AG09309 (cell line): Measurements from ENCODE around the gene SPECC1L.
"Not testable (repeated sequence)": the region's sequence is repeated elsewhere in the genome, so short reads cannot be mapped to it uniquely, and the experiment has no call there.

Experiments used
- DNase-seq: peaks from one replicate; pipeline ENCODE4 v3.0.0-alpha.2; 2010; ENCODE audit warnings: low read depth
- H3K4me3 ChIP-seq: 2 replicates; pipeline ENCODE4 v1.5.1; 2011; ENCODE audit warnings: mild to moderate bottlenecking, low read depth, low read length, moderate library complexity; ENCODE audit not compliant: control insufficient read depth
- TF ChIP-seq, protein P1 (sequence below): IDR thresholded peaks from 2 replicates; pipeline ENCODE4 v1.5.1; 2011; ENCODE audit warnings: mild to moderate bottlenecking, low read depth, low read length, inconsistent platforms; ENCODE audit not compliant: insufficient read depth, control insufficient read depth; ENCODE audit errors: missing control alignments

The SPECC1L gene

DNA sequence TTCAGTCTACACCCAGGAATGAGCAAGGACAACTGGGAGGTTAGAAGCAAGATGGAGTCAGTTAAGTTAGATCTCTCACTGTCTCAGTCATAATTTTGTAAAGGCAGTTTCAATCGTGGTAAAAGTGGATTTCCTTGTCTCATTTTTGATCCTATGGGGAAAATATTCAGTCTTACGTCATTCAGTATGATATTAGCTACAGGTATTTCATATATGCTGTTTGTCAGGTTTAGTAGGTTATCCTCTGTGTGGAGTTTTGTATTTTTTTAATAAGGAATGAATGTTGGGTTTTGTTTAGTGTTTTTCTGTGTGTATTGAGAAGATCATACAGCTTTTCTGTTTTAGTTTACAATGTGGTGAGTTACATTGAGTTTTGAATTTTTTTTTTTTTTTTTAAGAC is 11.8 kb downstream of the SPECC1L start:
- DNase-seq, result no peak
- TF ChIP-seq, protein P1, sequence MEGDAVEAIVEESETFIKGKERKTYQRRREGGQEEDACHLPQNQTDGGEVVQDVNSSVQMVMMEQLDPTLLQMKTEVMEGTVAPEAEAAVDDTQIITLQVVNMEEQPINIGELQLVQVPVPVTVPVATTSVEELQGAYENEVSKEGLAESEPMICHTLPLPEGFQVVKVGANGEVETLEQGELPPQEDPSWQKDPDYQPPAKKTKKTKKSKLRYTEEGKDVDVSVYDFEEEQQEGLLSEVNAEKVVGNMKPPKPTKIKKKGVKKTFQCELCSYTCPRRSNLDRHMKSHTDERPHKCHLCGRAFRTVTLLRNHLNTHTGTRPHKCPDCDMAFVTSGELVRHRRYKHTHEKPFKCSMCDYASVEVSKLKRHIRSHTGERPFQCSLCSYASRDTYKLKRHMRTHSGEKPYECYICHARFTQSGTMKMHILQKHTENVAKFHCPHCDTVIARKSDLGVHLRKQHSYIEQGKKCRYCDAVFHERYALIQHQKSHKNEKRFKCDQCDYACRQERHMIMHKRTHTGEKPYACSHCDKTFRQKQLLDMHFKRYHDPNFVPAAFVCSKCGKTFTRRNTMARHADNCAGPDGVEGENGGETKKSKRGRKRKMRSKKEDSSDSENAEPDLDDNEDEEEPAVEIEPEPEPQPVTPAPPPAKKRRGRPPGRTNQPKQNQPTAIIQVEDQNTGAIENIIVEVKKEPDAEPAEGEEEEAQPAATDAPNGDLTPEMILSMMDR, result no peak
- H3K4me3 ChIP-seq, result no peak overlapping the region

DNA sequence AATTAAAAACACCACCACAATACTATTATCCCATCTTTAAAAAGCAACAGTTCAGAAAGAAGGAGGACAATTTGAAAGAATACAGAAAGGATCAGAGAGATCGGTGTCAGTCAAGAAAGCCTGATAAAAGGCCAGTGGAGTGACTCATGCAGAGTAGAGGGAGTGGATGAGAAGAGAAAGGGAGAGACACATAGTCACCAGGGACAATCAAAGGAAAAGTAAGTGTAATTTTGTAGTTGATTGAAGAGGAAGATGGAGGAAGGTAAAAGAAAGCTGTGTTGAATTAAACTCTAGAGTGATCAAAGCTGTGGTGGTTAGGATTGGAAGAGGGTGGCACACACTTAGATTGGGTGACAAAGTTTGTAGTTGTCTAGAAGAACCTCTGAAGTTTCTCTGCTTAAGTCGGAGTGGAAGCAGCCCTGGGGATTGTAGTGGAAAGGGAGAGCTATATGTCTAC is 14.1 kb downstream of the SPECC1L start:
- TF ChIP-seq, protein P1, result no peak
- no peak for DNase-seq
- H3K4me3 ChIP-seq, result no peak overlapping the region

DNA sequence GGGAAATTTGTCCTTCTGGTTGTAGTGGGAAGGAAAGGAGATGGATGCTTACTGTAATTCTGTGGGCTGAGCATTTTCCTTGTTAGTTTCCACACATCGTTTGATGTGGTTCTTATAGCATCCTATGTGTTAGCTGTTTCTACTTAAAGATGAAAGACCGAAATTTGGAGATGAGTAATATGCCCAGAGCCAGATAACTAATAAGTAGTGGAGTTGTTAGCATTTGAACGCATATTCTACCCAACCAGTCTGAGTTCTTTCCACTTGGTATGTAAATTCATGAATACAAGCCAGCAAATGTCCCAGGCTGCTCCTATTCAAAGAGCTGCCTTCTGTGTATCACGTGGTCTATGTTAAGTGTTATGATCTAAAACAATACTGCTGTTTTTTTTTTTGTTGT is 14.6 kb downstream of the SPECC1L start:
- no peak overlapping the region for H3K4me3 ChIP-seq
- DNase-seq, result no peak
- TF ChIP-seq, protein P1, result no peak

DNA sequence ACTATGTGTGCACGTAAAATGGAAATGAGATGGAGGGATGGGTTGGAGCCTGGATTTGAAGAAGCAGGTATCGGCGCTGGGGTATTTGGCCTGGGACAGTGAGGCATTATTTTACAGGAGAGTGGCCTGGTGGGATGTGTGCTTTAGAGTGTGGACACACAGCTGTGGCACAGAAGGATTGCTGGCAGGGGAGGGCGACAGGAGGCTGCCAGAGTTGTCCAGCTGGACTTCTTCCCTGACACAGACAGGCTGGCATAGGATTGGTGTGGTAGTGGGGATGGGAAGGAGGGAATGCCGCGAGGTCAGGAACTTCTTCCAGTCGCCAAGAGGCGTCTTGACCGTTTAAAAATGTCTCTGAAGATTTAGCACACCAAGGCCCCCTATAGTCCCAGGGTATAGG is 16.6 kb downstream of the SPECC1L start:
- not testable (repeated sequence) for DNase-seq

DNA sequence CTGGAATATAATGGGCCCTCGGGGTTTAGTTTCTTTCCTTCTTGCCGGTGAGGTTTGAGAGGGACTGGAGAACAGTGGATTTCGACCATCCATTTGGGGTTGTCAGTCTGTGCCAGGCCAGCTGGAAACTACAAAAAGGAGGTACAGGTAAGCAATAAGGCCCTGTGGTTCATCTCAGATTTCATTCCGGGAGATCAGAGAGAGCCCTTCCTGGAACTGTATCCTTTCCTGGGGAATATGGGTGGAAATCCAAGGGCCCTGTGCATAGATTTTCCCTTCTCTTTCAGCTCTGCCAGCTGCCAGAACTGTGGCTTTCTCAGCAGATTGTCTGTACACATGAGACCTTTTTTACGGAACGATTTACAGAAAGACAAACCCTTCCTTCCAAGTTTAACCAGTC is 17.2 kb downstream of the SPECC1L start:
- DNase-seq, H3K4me3 ChIP-seq: not testable (repeated sequence)

More for the DNA sequence above, 16.6 kb downstream of the SPECC1L start:
- H3K4me3 ChIP-seq, result not testable (repeated sequence)

DNA sequence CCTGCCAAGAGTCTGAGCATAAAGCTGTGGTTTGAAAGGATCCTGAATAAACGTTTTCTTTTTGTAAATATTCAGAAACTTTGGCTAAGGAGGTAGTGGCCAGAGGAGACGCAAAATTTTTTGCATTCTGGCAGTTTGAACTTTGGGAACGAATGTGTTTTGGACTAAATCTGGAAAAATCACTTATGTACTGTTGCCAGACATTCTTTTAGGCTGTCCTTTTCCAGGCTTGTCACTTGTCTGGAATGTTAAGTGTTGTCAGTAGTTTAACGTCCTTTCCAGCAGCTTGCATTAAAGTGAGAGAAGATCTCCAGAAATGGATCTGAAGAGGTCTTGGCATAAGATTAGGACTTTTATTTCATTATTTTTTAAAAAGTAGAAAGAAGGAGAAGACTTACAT is 18.5 kb downstream of the SPECC1L start:
- TF ChIP-seq, protein P1, result no peak
- no peak overlapping the region for H3K4me3 ChIP-seq
- peak; percentile 67 for DNase-seq

DNA sequence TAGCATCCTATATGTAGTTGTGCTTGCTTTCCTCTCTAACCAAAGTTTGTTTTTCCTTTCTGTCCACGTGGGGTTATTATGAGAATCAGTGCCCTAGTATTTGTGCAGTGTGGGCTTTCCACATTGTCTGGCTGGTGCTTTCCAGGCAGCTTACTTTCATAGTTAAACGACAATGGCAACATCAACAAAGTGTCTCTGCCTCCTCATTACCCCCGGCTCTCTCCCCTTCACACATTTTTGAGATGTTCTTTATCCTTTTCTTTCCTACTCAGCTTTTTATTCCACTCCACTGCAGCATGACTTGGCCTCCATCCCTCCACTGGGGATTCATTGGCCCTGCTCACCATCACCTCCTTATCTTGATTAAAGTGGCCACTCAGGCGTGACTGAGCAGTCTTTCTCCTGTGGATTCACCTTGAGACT is 19.1 kb downstream of the SPECC1L start:
- no peak for DNase-seq
- no peak overlapping the region for H3K4me3 ChIP-seq
- TF ChIP-seq, protein P1, result no peak

DNA sequence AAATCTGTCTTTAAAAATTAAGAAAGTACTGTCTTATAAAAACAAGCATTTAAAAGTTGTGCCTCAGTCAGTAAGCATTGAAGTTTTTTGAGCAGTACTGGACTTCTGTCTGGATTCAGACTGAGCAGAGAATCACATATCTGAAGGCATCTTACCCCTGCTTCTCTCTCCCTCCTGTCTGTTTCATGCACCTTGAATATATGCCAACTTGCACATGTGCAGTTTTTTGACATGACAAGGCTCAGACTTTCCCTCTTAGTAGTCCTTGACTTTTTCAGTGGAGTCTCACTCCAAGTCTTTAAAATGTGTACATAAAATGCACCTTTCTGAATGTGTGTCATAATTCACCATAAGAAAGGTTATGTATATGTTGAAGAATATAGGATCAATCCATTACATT is 19.8 kb downstream of the SPECC1L start:
- DNase-seq, result no peak
- TF ChIP-seq, protein P1, result no peak
- no peak overlapping the region for H3K4me3 ChIP-seq
